K562 (cell line): ENCODE results near the gene BMI1. TPM values are rescaled to one million over a fixed set of nuclear protein-coding genes. Genes with fewer than 3 reads are reported as not detected.
A peak's percentile ranks its signal among the peaks of the same experiment; 100 is the strongest.

Source experiments
- ATAC-seq: fragments of 200-7000 bp; cut with Tn5 transposase; 3 replicates; pipeline ENCODE4 v1.9.1; 2020; ENCODE audit warnings: moderate library complexity
- BruUV-seq: library from RNA; stranded (reverse); fragments of 400-500 nt; replicated peaks from 2 replicates; lab custom pipeline; 2021; lab: Mats Ljungman, UMichigan
- CTCF ChIA-PET: fragments of 300-600 bp; formaldehyde crosslinking; extraction: SDS; loops from one replicate; lab custom pipeline; 2021; ENCODE audit warnings: low intra/inter-chr PET ratio; lab: Yijun Ruan, JAX
- POLR2A ChIA-PET: fragments of 300-600, 350-650 bp; sonication (Branson Sonifier 250); formaldehyde crosslinking; extraction: SDS; loops from one replicate; lab custom pipeline; 2021; ENCODE audit warnings: antibody characterized with exemption, inconsistent platforms; lab: Yijun Ruan, JAX
- DNase-seq, 4 experiments: peaks; one replicate each; pipeline versions ENCODE4 v3.0.0 to v3.0.0-alpha.2; 2011 to 2018; ENCODE audit warnings: low spot score in 3 of 4, mixed read lengths in 3 of 4; ENCODE audit errors: extremely low read depth in 1 of 4
- FAIRE-seq: peaks from 2 replicates; lab custom pipeline; 2011; peaks lifted over from hg19 to GRCh38; lab: Jason Lieb, UNC
- H2AFZ ChIP-seq: 2 replicates; pipeline ENCODE4 v1.6.0; 2011; ENCODE audit warnings: low read depth, low read length, control low read depth, inconsistent platforms
- H3K27ac ChIP-seq: fragments of 200-600 bp; 3 replicates; pipeline ENCODE4 v1.8.0; 2011; ENCODE audit warnings: low read depth, mild to moderate bottlenecking, control low read depth, inconsistent platforms, low read length, moderate library complexity, mixed read lengths; ENCODE audit errors: extremely low read depth
- H3K27me3 ChIP-seq, 2 experiments: fragments of 300-600 bp in 1 of 2; 2 replicates in 1 of 2; 3 replicates in 1 of 2; pipeline versions ENCODE4 v1.6.0 to v1.8.0; 2011; ENCODE audit warnings: inconsistent platforms in 2 of 2, low read length in 2 of 2, mild to moderate bottlenecking in 1 of 2, mixed read lengths in 1 of 2, moderate library complexity in 1 of 2; ENCODE audit not compliant: control insufficient read depth in 2 of 2, insufficient read depth in 2 of 2
- H3K36me3 ChIP-seq: fragments of 300-600 bp; 3 replicates; pipeline ENCODE4 v1.8.0; 2011; ENCODE audit warnings: mild to moderate bottlenecking, low read length, inconsistent platforms; ENCODE audit not compliant: control insufficient read depth, insufficient read depth
- H3K4me1 ChIP-seq, 2 experiments: fragments of 200-600 bp in 1 of 2; replicated peaks in 1 of 2; 2 replicates in 1 of 2; 3 replicates in 1 of 2; pipeline versions ENCODE4 v1.5.1 to v1.8.0; 2011; ENCODE audit warnings: inconsistent platforms in 2 of 2, low read length in 2 of 2, mild to moderate bottlenecking in 1 of 2, mixed read lengths in 1 of 2, moderate library complexity in 1 of 2; ENCODE audit not compliant: control insufficient read depth in 2 of 2, insufficient read depth in 2 of 2
- H3K4me2 ChIP-seq: 2 replicates; pipeline ENCODE4 v1.6.1; 2011; ENCODE audit warnings: low read length, control low read depth, inconsistent platforms, mixed read lengths; ENCODE audit not compliant: insufficient read depth
- H3K4me3 ChIP-seq: fragments of 200-600 bp; sonication (generic), shearing (Covaris generic); 2 replicates; pipeline ENCODE4 v1.5.1; 2016; ENCODE audit warnings: control low read depth, inconsistent platforms
- H3K79me2 ChIP-seq: fragments of 200-600 bp; 3 replicates; pipeline ENCODE4 v1.8.0; 2011; ENCODE audit warnings: low read length, inconsistent platforms; ENCODE audit not compliant: control insufficient read depth, insufficient read depth
- H3K9ac ChIP-seq, 2 experiments: 2 replicates each; pipeline versions ENCODE4 v1.6.0 to v1.6.1; 2011; ENCODE audit warnings: low read depth in 2 of 2, low read length in 2 of 2, control low read depth in 1 of 2, inconsistent platforms in 1 of 2, mild to moderate bottlenecking in 1 of 2, mixed read lengths in 1 of 2; ENCODE audit not compliant: insufficient read depth in 1 of 2
- H3K9me1 ChIP-seq: one replicate; pipeline ENCODE4 v1.6.0; 2011; ENCODE audit warnings: inconsistent platforms, mild to moderate bottlenecking, low read length, moderate library complexity; ENCODE audit not compliant: control insufficient read depth, insufficient read depth
- H3K9me3 ChIP-seq: replicated peaks from 2 replicates; pipeline ENCODE4 v1.5.1; 2011; ENCODE audit warnings: low read depth, low read length, inconsistent platforms; ENCODE audit not compliant: control insufficient read depth, insufficient read depth
- H4K20me1 ChIP-seq: replicated peaks from 2 replicates; pipeline ENCODE4 v1.6.1; 2011; ENCODE audit warnings: low read length, inconsistent platforms, mixed read lengths; ENCODE audit not compliant: control insufficient read depth, insufficient read depth
- CHCHD3 ChIP-seq: fragments of 250-450 bp; sonication (Bioruptor Pico); IDR thresholded peaks from 2 replicates; pipeline ENCODE4 v2.1.2; 2022; ENCODE audit warnings: mild to moderate bottlenecking
- CTBP1 ChIP-seq: fragments of 450-650 bp; IDR thresholded peaks from 2 replicates; pipeline ENCODE4 v1.6.1; 2016; ENCODE audit warnings: borderline replicate concordance
- CXXC5 ChIP-seq: fragments of 250-450 bp; sonication (Bioruptor Pico); IDR thresholded peaks from 2 replicates; pipeline ENCODE4 v1.8.0; 2022; ENCODE audit warnings: inconsistent platforms, mild to moderate bottlenecking, moderate library complexity
- KAT7 ChIP-seq: sonication (generic); formaldehyde crosslinking; IDR thresholded peaks from 2 replicates; pipeline ENCODE4 v1.8.0; 2022; ENCODE audit warnings: missing genetic modification reagents, mild to moderate bottlenecking, borderline replicate concordance
- KDM2B ChIP-seq: fragments of 250-450 bp; sonication (Bioruptor Pico); IDR thresholded peaks from 2 replicates; pipeline ENCODE4 v1.8.0; 2021; ENCODE audit warnings: mild to moderate bottlenecking, moderate library complexity
- KLF6 ChIP-seq: fragments of 250-450 bp; sonication (Bioruptor Pico); IDR thresholded peaks from 2 replicates; pipeline ENCODE4 v1.4.0; 2020; ENCODE audit warnings: mild to moderate bottlenecking, moderate library complexity, borderline replicate concordance
- MAZ ChIP-seq, 2 experiments: fragments of 450-650 bp in 1 of 2; sonication (generic) in 1 of 2; formaldehyde crosslinking; IDR thresholded peaks in 1 of 2; conservative IDR thresholded peaks in 1 of 2; 2 replicates each; pipeline versions ENCODE4 v1.4.0 to v1.5.0; 2020; ENCODE audit warnings: mild to moderate bottlenecking in 1 of 2, missing genetic modification reagents in 1 of 2
- MCM5 ChIP-seq: fragments of 450-650 bp; IDR thresholded peaks from 2 replicates; pipeline ENCODE4 v1.6.1; 2016; ENCODE audit warnings: low read depth
- MXI1 ChIP-seq: IDR thresholded peaks from 2 replicates; pipeline ENCODE4 v1.6.1; 2011; ENCODE audit warnings: low read depth, mild to moderate bottlenecking, improper control_type of control experiment, low read length
- NFIC ChIP-seq: fragments of 450-650 bp; IDR thresholded peaks from 2 replicates; pipeline ENCODE4 v1.6.1; 2017; ENCODE audit warnings: mild to moderate bottlenecking, inconsistent platforms
- PHF8 ChIP-seq: fragments of 200-600 bp; sonication (generic); IDR thresholded peaks from 2 replicates; pipeline ENCODE4 v1.6.1; 2012; ENCODE audit warnings: mixed run types, mild to moderate bottlenecking, inconsistent platforms, low read length, moderate library complexity, borderline replicate concordance
- RB1 ChIP-seq: fragments of 450-650 bp; IDR thresholded peaks from 2 replicates; pipeline ENCODE4 v1.6.1; 2017; ENCODE audit warnings: low read depth, mild to moderate bottlenecking
- RBFOX2 ChIP-seq: fragments of 200-400 bp; formaldehyde crosslinking; IDR thresholded peaks from 2 replicates; pipeline ENCODE4 v1.6.1; 2017; ENCODE audit warnings: low read depth, mild to moderate bottlenecking, low read length, moderate library complexity
- RFX1 ChIP-seq: fragments of 450-650 bp; IDR thresholded peaks from 2 replicates; pipeline ENCODE4 v1.6.1; 2016; ENCODE audit warnings: mild to moderate bottlenecking, moderate library complexity
- SIN3A ChIP-seq, 2 experiments: fragments of 150-350 bp in 1 of 2; IDR thresholded peaks; 2 replicates each; pipeline ENCODE4 v1.6.1; 2011 to 2016; ENCODE audit warnings: borderline replicate concordance in 2 of 2, low read depth in 2 of 2, low read length in 2 of 2, mild to moderate bottlenecking in 2 of 2, moderate library complexity in 2 of 2; ENCODE audit not compliant: control insufficient read depth in 1 of 2
- SREBF1 ChIP-seq: fragments of 150-350 bp; IDR thresholded peaks from 2 replicates; pipeline ENCODE4 v1.6.1; 2014; ENCODE audit warnings: antibody characterized with exemption, low read depth, low read length, borderline replicate concordance
- ZFX ChIP-seq: sonication (generic); formaldehyde crosslinking; IDR thresholded peaks from 2 replicates; pipeline ENCODE4 v1.8.0; 2022; ENCODE audit warnings: mild to moderate bottlenecking, missing genetic modification reagents, moderate library complexity
- ZNF316 ChIP-seq: fragments of 450-650 bp; IDR thresholded peaks from 2 replicates; pipeline ENCODE4 v1.6.1; 2016
- ZSCAN29 ChIP-seq: fragments of 450-650 bp; IDR thresholded peaks from 2 replicates; pipeline ENCODE4 v1.6.1; 2017
- WGBS: fragments of 100-300 bp; shearing (Covaris generic); methylation state at CpG from one replicate; pipeline ENCODE4 v1.1.6; 2016; ENCODE audit warnings: low coverage, mixed read lengths; ENCODE audit not compliant: insufficient coverage; ENCODE audit errors: missing lambda C conversion rate; 5-methylcytosine and 5-hydroxymethylcytosine counted together
- in situ Hi-C: fragments of 300-500 bp; cut with MboI; formaldehyde crosslinking; loops from 4 replicates; pipeline ENCODE4 v1.15.0; 2018; ENCODE audit warnings: inconsistent platforms, mixed read lengths
- intact Hi-C: fragments of 100-400 bp; cut with micrococcal nuclease; formaldehyde crosslinking; loops from 2 replicates; pipeline ENCODE4 v1.14.2; 2022
- polyA plus RNA-seq, 8 experiments: library from polyadenylated mRNA; depleted of rRNA in 4 of 8; stranded (reverse) in 5 of 8; unstranded in 3 of 8; fragments of >200 nt; fragmentation: Nextera tagmentation in 2 of 8; fragmentation: Illumina TruSeq in 1 of 8; extraction: Ambion mirVana in 2 of 8; extraction: Trizol in 1 of 8; gene quantifications; 2 replicates each; pipeline versions ENCODE4 v1.2.1 to v1.2.3, GENCODE V29; 2011 to 2014; ENCODE audit warnings: inconsistent platforms in 1 of 8, missing spikeins in 1 of 8
- total RNA-seq, 7 experiments: library from RNA; depleted of rRNA in 6 of 7; stranded (reverse); fragments of >200 nt in 6 of 7; fragmentation: Illumina TruSeq in 2 of 7; extraction: Trizol in 2 of 7; gene quantifications; 2 replicates each; pipeline versions ENCODE4 v1.2.1 to v1.2.3, GENCODE V29; 2011 to 2021; ENCODE audit warnings: low replicate concordance in 1 of 7
- TF ChIP-seq, protein P1 (sequence below): sonication (generic); formaldehyde crosslinking; IDR thresholded peaks from 2 replicates; pipeline ENCODE4 v1.8.0; 2022; ENCODE audit warnings: missing genetic modification reagents, mild to moderate bottlenecking, borderline replicate concordance

BMI1 gene
- total and polyA plus RNA-seq, 9 of the 15 experiments (the other 6 are each of a cell fraction or from before 2014, with no cell fraction given), result 21.4 to 103 (median 70.8) TPM

DNA sequence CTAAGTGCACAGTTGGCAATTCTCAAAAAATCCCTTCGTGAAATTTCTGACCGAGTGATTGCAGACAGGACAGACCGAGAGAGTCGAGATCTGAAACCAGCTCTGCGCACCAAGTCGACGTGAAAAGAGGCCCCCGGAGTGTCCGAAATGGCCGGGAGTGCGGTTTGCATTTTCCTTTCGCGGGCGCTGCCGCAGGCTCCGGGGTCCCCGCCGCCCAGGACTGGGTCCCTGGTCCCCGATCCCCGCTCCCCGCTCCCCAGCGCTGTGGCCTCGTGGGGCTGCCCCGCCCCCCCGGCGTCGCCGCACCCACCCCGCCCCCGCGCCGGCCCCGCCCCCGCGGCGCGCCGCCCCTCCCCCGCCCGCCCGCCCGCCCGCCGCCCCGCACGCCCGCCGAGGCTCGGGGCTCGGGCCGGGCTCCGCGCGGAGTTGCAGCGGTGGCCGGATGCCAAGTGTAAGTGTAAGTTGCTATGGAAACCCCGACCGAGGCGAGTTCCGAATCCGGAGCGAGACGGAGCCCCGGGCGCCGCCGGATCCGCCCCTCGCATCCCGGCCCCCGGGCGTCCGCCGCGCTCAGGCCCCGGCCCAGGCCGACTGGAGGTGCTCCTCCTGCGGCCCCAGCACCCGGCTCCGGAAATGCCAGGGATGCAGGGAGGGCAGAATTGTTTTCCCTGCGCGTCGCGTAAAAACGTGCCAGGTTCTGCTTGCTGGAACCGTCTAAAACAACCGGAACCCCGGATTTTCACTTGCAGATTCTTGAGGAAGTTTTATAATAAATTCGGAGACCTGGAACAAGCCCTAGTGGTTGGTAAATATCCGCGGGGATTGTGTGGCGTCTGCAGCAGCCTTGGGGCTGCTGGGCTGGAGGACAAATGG lies 4.6 kb downstream of the BMI1 start:
- 0 out of 2 replicates have a peak, but pooled peaks cover 6% of the 10 kb centered on the region for H4K20me1 ChIP-seq
- peak overlapping the region; percentile 22 for H2AFZ ChIP-seq
- H3K27ac ChIP-seq, result peak overlapping the region; percentile 68
- no TSS peak for BruUV-seq
- in situ Hi-C loops, result no loop called here
- CTCF ChIA-PET, result no interaction called here
- no peaks in the 10 kb centered on the region for H3K9me3 ChIP-seq
- H3K4me1 ChIP-seq, result peaks cover 6 to 21% of the 10 kb centered on the region in 2 experiments; a peak in 3 of 5 replicates
- intact Hi-C loops, result no loop called here
- H3K4me3 ChIP-seq, result peak overlapping the region; percentile 50
- POLR2A ChIA-PET, result interaction anchor here (0.7 to 2.1 kb wide), 7 partner anchors 9 to 657 kb away, joined by 3 to 17 read pairs (median 3); partner anchors contain the start of gene COMMD3
- H3K36me3 ChIP-seq, result peaks cover 45% of the 10 kb centered on the region
- H3K4me2 ChIP-seq, result peak overlapping the region; percentile 73
- ATAC-seq (peak; percentile 47), DNase-seq (peak; percentile 81 to 90 (median 85)), FAIRE-seq (no peak)
- H3K9ac ChIP-seq, result peak overlapping the region; percentile 65 to 90
- H3K27me3 ChIP-seq, result peaks cover 6 to 7% of the 10 kb centered on the region in 2 experiments; a peak in 3 of 5 replicates
- peaks cover 52% of the 10 kb centered on the region for H3K79me2 ChIP-seq
- 1% methylated on average over 34 of the region's 92 CpGs for whole genome bisulfite sequencing
- no peaks in the 10 kb centered on the region for H3K9me1 ChIP-seq
- peak; percentile 75 for TF ChIP-seq ZFX (CRISPR knock-in tag)
- no peak for TF ChIP-seq SREBF1
- TF ChIP-seq NFIC, result peak; percentile 74
- 0 out of 2 replicates have a peak, but pooled peaks have one; percentile 9 for TF ChIP-seq ZNF316
- TF ChIP-seq PHF8, result peak; percentile 37; the same call in 1 of the 2 replicates
- peak in 1 of 2 experiments; percentile 36; a peak in 1 of 4 replicates for TF ChIP-seq MAZ (CRISPR knock-in tag; conservative IDR thresholded peaks at IDR 0.05 in 1 of 2, IDR thresholded peaks at IDR 0.05 in 1 of 2)
- peak; percentile 88 for TF ChIP-seq ZSCAN29
- TF ChIP-seq KLF6, result 0 out of 2 replicates have a peak, but pooled peaks have one; percentile 11
- TF ChIP-seq CXXC5, result peak; percentile 73
- TF ChIP-seq SIN3A (IDR thresholded peaks at IDR 0.05; ENCODE audit: borderline replicate concordance in 2 of 2, control insufficient read depth in 1 of 2, low read depth in 2 of 2, low read length in 2 of 2), result peak in 1 of 2 experiments; percentile 62; a peak in 2 of 4 replicates
- TF ChIP-seq RFX1, result peak; percentile 73
- 0 out of 2 replicates have a peak, but pooled peaks have one; percentile 25 for TF ChIP-seq CHCHD3 (CRISPR knock-in tag)
- 0 out of 2 replicates have a peak, but pooled peaks have one; percentile 49 for TF ChIP-seq KDM2B (CRISPR knock-in tag)
- TF ChIP-seq MCM5, result no peak
- TF ChIP-seq CTBP1, result 0 out of 2 replicates have a peak, but pooled peaks have one; percentile 19
- peak; percentile 63 for TF ChIP-seq RBFOX2
- TF ChIP-seq, protein P1, sequence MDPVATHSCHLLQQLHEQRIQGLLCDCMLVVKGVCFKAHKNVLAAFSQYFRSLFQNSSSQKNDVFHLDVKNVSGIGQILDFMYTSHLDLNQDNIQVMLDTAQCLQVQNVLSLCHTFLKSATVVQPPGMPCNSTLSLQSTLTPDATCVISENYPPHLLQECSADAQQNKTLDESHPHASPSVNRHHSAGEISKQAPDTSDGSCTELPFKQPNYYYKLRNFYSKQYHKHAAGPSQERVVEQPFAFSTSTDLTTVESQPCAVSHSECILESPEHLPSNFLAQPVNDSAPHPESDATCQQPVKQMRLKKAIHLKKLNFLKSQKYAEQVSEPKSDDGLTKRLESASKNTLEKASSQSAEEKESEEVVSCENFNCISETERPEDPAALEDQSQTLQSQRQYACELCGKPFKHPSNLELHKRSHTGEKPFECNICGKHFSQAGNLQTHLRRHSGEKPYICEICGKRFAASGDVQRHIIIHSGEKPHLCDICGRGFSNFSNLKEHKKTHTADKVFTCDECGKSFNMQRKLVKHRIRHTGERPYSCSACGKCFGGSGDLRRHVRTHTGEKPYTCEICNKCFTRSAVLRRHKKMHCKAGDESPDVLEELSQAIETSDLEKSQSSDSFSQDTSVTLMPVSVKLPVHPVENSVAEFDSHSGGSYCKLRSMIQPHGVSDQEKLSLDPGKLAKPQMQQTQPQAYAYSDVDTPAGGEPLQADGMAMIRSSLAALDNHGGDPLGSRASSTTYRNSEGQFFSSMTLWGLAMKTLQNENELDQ (CRISPR knock-in tag), result no peak
- 0 out of 2 replicates have a peak, but pooled peaks have one; percentile 18 for TF ChIP-seq MXI1
- no peak for TF ChIP-seq KAT7 (CRISPR knock-in tag)
- peak; percentile 36; the same call in 1 of the 2 replicates for TF ChIP-seq RB1
